GM23248 (cell line): ENCODE data around the gene LCN15. TPM values are rescaled to one million over a fixed set of nuclear protein-coding genes. Genes with fewer than 3 reads are reported as not detected.
A peak's percentile ranks its signal among the peaks of the same experiment; 100 is the strongest.

Source experiments
- DNase-seq: peaks from one replicate; pipeline ENCODE4 v3.0.0-alpha.2; 2015
- H2AFZ ChIP-seq: fragments of 200-600 bp; sonication (generic); 2 replicates; pipeline ENCODE4 v1.6.1; 2016; ENCODE audit warnings: antibody characterized with exemption
- H3F3A ChIP-seq: fragments of 200-600 bp; sonication (generic); 2 replicates; pipeline ENCODE4 v1.6.1; 2016; ENCODE audit warnings: mild to moderate bottlenecking, antibody characterized with exemption, mixed run types; ENCODE audit not compliant: insufficient read depth
- H3K27ac ChIP-seq: fragments of 200-600 bp; sonication (generic); 2 replicates; pipeline ENCODE4 v1.5.1; 2016; ENCODE audit warnings: mild to moderate bottlenecking
- H3K27me3 ChIP-seq: fragments of 200-600 bp; sonication (generic); replicated peaks from 2 replicates; pipeline ENCODE4 v1.6.1; 2016; ENCODE audit warnings: mild to moderate bottlenecking; ENCODE audit not compliant: insufficient read depth
- H3K36me3 ChIP-seq: fragments of 200-600 bp; sonication (generic); 2 replicates; pipeline ENCODE4 v1.6.1; 2016; ENCODE audit warnings: low read depth, mild to moderate bottlenecking
- H3K4me1 ChIP-seq: fragments of 200-600 bp; sonication (generic); 2 replicates; pipeline ENCODE4 v1.6.1; 2016; ENCODE audit warnings: mild to moderate bottlenecking; ENCODE audit not compliant: insufficient read depth
- H3K4me2 ChIP-seq: fragments of 200-600 bp; sonication (generic); one replicate; pipeline ENCODE4 v1.6.1; 2016; ENCODE audit warnings: mild to moderate bottlenecking; ENCODE audit not compliant: unreplicated experiment
- H3K4me3 ChIP-seq: fragments of 200-600 bp; sonication (generic); 2 replicates; pipeline ENCODE4 v1.5.1; 2016; ENCODE audit warnings: mild to moderate bottlenecking
- H3K79me2 ChIP-seq: fragments of 200-600 bp; sonication (generic); 2 replicates; pipeline ENCODE4 v1.6.1; 2016; ENCODE audit warnings: mild to moderate bottlenecking; ENCODE audit not compliant: insufficient read depth
- H3K9ac ChIP-seq: fragments of 200-600 bp; sonication (generic); 2 replicates; pipeline ENCODE4 v1.6.1; 2016; ENCODE audit warnings: mild to moderate bottlenecking
- H3K9me2 ChIP-seq: fragments of 200-600 bp; sonication (generic); 2 replicates; pipeline ENCODE4 v1.6.1; 2016; ENCODE audit warnings: mixed run types, mild to moderate bottlenecking, moderate library complexity; ENCODE audit not compliant: insufficient read depth
- H3K9me3 ChIP-seq: fragments of 200-600 bp; sonication (generic); one replicate; pipeline ENCODE4 v1.6.1; 2017; ENCODE audit warnings: low read depth
- H4K20me1 ChIP-seq: fragments of 200-600 bp; sonication (generic); 2 replicates; pipeline ENCODE4 v1.6.0; 2016; ENCODE audit not compliant: insufficient read depth
- EZH2 ChIP-seq: fragments of 200-600 bp; sonication (generic); IDR thresholded peaks from 2 replicates; pipeline ENCODE4 v1.6.1; 2018; ENCODE audit warnings: antibody characterized with exemption, mild to moderate bottlenecking; ENCODE audit not compliant: insufficient read depth, poor library complexity, severe bottlenecking
- EZH2phosphoT487 ChIP-seq: fragments of 200-600 bp; sonication (generic); IDR thresholded peaks from 2 replicates; pipeline ENCODE4 v1.6.1; 2018; ENCODE audit warnings: antibody characterized with exemption, moderate library complexity, mild to moderate bottlenecking, low read depth; ENCODE audit not compliant: insufficient read depth
- WGBS, 2 experiments: methylation state at CpG; one replicate each; pipeline ENCODE4 v1.1.6; 2015 to 2017; ENCODE audit warnings: low lambda C conversion rate in 2 of 2, low coverage in 1 of 2; ENCODE audit errors: missing lambda C conversion rate in 2 of 2; 5-methylcytosine and 5-hydroxymethylcytosine counted together
- in situ Hi-C: fragments of 300-500 bp; cut with MboI; formaldehyde crosslinking; loops from 2 replicates; pipeline ENCODE4 v1.15.0; 2020
- polyA plus RNA-seq: library from polyadenylated mRNA; unstranded; fragments of >200 nt; fragmentation: Nextera tagmentation; extraction: Ambion mirVana; gene quantifications from 2 replicates; pipeline ENCODE4 v1.2.1, GENCODE V29; 2016
- total RNA-seq: library from RNA; depleted of rRNA; stranded (reverse); fragments of >200 nt; shearing (Covaris generic); gene quantifications from 2 replicates; pipeline ENCODE4 v1.2.3, GENCODE V29; 2014

LCN15 gene
- total and polyA plus RNA-seq, 2 experiments from 2014 or later, result not detected

DNA sequence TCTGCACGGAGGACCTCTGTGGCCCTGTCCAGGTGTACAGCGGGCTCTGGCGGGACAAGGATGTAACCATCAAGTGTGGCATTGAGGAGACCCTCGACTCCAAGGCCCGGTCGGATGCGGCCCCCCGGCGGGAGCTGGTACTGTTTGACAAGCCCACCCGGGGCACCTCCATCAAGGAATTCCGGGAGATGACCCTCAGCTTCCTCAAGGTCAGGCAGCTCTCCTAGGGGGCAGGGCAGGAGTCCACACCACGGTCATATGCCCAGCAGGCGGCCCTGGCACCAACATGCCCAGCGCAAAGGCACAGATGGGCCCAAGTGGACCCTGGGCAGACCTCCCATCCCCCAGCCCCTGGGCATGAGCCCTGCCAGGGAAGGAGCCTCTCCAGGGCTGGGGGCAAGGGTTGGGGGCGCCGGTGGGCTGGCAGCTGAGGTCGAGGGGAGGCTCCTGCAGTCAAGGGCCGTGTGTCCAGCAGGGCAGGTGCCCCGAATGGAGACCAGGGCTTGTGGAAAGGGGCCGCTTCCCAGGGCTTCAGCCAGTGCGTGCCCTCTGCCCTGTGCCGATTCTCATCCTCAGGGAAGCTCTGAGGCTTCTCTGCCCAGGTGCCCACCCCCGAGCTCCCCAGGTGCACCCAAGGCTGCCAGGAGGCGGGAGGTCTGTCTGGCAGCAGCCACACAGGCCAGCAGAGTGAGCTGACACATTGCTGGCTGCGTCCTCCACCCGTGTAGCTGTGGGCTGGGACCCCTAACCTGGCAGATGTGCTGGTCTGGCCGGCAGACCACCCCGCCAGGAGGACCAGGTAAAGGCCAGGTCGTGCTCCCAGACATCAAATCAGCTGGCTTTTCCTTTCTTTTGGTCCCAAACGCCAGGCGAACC, 42.0 kb downstream of the LCN15 start:
- Histone ChIP-seq H3K27me3 (no peaks in the 10 kb centered on the region), H3K9ac (no peak overlapping the region), H2AFZ (no peak overlapping the region), H3K9me2 (no peaks in the 10 kb centered on the region), H3K4me1 (peaks cover 23% of the 10 kb centered on the region), H3K27ac (no peak overlapping the region), H3K36me3 (peaks cover 15% of the 10 kb centered on the region; the same call in 1 of the 2 replicates), H3K4me2 (no peak overlapping the region), H3K4me3 (no peak overlapping the region), H4K20me1 (peaks cover 17% of the 10 kb centered on the region; the same call in 1 of the 2 replicates), H3F3A (peaks cover 37% of the 10 kb centered on the region), H3K9me3 (no peaks in the 10 kb centered on the region), H3K79me2 (peaks cover 22% of the 10 kb centered on the region)
- no peak for DNase-seq
- 78 to 85% methylated on average over 25 to 30 of the region's 31 CpGs for WGBS, 2 experiments
- no peak for TF ChIP-seq EZH2
- TF ChIP-seq EZH2phosphoT487, result no peak
- in situ Hi-C loops, result no loop called here

DNA sequence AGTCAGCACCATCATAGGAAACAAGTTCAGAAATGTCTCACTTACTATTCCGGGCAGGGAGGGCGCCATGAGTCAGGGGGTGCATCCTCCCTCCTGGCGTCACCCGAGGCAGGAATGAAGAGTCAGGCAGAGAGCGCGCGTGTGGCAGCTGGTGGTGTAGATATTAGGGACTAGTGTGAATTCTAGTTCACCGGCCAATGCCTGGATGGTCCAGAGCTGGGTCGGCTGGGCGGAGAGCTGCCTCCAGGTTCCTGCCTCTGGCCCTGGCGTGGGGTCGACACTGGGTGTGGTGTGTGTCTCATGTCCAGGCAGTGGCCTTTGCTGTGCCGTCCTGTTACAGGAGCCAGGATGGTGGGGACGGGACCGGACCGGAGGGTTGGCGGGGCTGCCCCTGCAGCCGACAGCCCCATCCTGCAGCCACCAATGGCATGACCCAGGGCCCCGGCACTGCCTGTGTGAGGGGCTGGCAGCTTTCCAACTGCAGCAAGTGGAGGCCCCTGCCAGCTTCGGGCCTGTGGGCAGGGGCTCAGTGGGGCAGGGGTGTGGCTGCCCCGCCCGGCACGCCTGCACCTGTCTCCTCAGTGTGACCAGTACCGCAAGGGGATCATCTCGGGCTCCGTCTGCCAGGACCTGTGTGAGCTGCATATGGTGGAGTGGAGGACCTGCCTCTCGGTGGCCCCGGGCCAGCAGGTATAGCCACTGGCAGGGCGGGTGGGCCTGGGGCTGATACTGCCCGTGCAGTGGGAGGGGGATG, 42.8 kb downstream of the LCN15 start:
- TF ChIP-seq EZH2phosphoT487 (no peak), EZH2 (no peak)
- peak; percentile 95 for DNase-seq
- Histone ChIP-seq H4K20me1 (peaks cover 17% of the 10 kb centered on the region; the same call in 1 of the 2 replicates), H3F3A (peaks cover 32% of the 10 kb centered on the region), H3K27me3 (no peaks in the 10 kb centered on the region), H3K9me2 (no peaks in the 10 kb centered on the region), H2AFZ (no peak overlapping the region), H3K79me2 (peaks cover 13% of the 10 kb centered on the region), H3K4me3 (no peak overlapping the region), H3K27ac (peak overlapping the region; percentile 26; the same call in 1 of the 2 replicates), H3K4me1 (peaks cover 18% of the 10 kb centered on the region), H3K36me3 (peaks cover 15% of the 10 kb centered on the region; the same call in 1 of the 2 replicates), H3K9ac (no peak overlapping the region), H3K9me3 (no peaks in the 10 kb centered on the region), H3K4me2 (no peak overlapping the region)
- WGBS, 2 experiments, result 44 to 49% methylated on average over 28 to 30 of the region's 30 CpGs
- in situ Hi-C loops, result no loop called here

DNA sequence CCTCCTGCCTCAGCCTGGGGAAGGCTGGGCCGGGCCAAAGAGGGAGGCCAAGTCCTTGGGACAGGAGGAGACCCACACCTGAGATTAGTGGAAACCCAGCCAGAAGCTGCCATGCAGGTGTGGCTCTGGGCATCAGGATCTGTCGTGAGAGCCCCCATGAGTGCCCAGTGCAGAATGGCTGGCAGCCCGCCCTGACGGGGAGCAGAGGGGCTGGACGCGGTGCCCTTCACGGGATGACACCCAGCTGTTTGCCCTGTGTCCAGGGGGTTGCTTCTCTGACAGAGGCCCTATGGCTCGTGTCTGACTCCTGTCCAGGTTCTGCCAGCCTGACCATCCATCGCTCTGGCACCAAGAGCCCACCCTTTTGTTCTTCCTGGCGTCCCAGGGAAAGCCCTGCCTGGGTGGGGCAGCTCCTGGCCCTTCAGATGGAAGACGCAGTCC, 43.4 kb downstream of the LCN15 start:
- Histone ChIP-seq H3K4me2 (no peak overlapping the region), H3K36me3 (peaks cover 13% of the 10 kb centered on the region; the same call in 1 of the 2 replicates), H3K4me3 (no peak overlapping the region), H2AFZ (no peak overlapping the region), H3F3A (peaks cover 26% of the 10 kb centered on the region), H3K79me2 (peaks cover 7% of the 10 kb centered on the region), H3K27me3 (no peaks in the 10 kb centered on the region), H3K9me3 (no peaks in the 10 kb centered on the region), H3K27ac (no peak overlapping the region; the same call in 1 of the 2 replicates), H3K4me1 (peaks cover 12% of the 10 kb centered on the region), H3K9ac (no peak overlapping the region), H4K20me1 (peaks cover 14% of the 10 kb centered on the region; the same call in 1 of the 2 replicates), H3K9me2 (no peaks in the 10 kb centered on the region)
- DNase-seq, result no peak
- in situ Hi-C loops, result no loop called here
- TF ChIP-seq EZH2phosphoT487 (no peak), EZH2 (no peak)
- 59 to 64% methylated on average over 11 of the region's 11 CpGs for WGBS, 2 experiments

DNA sequence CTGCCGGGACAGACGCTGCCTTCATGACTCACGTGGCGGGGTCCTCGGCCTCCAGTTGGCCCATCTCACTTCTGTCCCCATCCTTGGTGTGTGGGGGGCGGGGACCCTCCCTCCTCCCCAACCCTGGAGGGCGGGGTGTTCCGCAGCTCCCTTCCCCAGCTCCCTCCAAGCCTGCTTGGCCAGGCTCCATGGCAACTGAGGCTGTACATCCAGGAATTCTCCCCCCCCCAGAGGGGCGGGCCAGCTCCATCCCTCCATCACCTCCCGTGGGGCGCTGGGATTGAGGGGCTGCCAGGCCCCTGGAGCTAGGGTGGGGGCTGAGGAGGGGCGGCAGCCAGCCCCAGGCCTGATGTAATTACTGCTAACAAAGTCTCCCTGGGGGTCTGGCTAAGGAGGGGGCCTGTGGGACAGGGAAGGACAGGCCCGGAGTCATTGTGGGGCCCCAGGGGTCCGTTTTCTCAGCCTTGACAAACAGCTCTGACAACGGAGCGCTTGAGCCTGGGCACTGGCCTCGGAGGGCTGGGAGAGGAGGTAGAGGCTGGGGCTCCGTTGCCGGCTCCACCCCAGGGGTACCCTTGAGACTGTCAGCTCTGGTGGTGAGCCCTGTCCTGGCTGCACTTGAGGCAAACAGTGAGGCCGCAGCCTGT, 43.9 kb downstream of the LCN15 start:
- H4K20me1 ChIP-seq, result peaks cover 9% of the 10 kb centered on the region; the same call in 1 of the 2 replicates
- no peak overlapping the region for H3K4me3 ChIP-seq
- WGBS, 2 experiments, result 26 to 29% methylated on average over 17 to 20 of the region's 20 CpGs
- H3K79me2 ChIP-seq, result peaks cover 2% of the 10 kb centered on the region; the same call in 1 of the 2 replicates
- H3K4me1 ChIP-seq, result peaks cover 7% of the 10 kb centered on the region
- H2AFZ ChIP-seq, result no peak overlapping the region
- no peaks in the 10 kb centered on the region for H3K27me3 ChIP-seq
- peak; percentile 46 for DNase-seq
- H3F3A ChIP-seq, result peaks cover 20% of the 10 kb centered on the region
- no peak overlapping the region for H3K4me2 ChIP-seq
- H3K9ac ChIP-seq, result no peak overlapping the region
- no peak overlapping the region for H3K27ac ChIP-seq
- 0 out of 2 replicates have a peak, but pooled peaks cover 11% of the 10 kb centered on the region for H3K36me3 ChIP-seq
- in situ Hi-C loops, result no loop called here
- no peaks in the 10 kb centered on the region for H3K9me2 ChIP-seq
- TF ChIP-seq EZH2 (no peak), EZH2phosphoT487 (no peak)
- no peaks in the 10 kb centered on the region for H3K9me3 ChIP-seq
